ENCODE results near the gene CHST2.

DNA sequence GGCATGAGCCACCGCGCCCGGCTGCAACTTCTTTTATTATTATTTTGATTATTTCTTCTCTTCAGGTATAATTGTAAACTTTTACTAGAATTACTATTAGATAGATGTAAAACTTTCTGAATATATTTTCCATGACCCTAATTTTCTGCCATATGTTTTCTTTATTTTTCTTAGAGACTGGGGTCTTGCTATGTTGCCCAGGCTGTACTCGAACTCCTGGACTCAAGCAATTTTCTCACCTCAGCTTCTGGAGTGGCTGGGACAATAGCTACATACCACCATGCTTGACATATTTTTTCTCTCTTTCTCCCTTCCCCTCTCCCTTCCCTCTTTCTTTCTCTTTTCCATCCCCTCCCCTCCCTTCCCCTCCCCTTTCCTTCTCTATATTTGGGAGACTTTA, 29.6 kb upstream of the CHST2 start:
- TF ChIP-seq, protein P1, sequence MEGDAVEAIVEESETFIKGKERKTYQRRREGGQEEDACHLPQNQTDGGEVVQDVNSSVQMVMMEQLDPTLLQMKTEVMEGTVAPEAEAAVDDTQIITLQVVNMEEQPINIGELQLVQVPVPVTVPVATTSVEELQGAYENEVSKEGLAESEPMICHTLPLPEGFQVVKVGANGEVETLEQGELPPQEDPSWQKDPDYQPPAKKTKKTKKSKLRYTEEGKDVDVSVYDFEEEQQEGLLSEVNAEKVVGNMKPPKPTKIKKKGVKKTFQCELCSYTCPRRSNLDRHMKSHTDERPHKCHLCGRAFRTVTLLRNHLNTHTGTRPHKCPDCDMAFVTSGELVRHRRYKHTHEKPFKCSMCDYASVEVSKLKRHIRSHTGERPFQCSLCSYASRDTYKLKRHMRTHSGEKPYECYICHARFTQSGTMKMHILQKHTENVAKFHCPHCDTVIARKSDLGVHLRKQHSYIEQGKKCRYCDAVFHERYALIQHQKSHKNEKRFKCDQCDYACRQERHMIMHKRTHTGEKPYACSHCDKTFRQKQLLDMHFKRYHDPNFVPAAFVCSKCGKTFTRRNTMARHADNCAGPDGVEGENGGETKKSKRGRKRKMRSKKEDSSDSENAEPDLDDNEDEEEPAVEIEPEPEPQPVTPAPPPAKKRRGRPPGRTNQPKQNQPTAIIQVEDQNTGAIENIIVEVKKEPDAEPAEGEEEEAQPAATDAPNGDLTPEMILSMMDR (IDR thresholded peaks at IDR 0.05): no peak
- TF ChIP-seq POLR2AphosphoS5 (IDR thresholded peaks at IDR 0.05; ENCODE audit: low read depth, low read length): no peak
